Astrocyte of the cerebellum (primary cell): ENCODE measurements around the gene IL31RA.

Source experiments
- DNase-seq: peaks from one replicate; pipeline ENCODE4 v3.0.0-alpha.2; 2011; ENCODE audit warnings: low read depth
- H3K4me3 ChIP-seq: 2 replicates; pipeline ENCODE4 v1.5.1; 2011; ENCODE audit warnings: mild to moderate bottlenecking, low read depth, low read length, moderate library complexity
- in situ Hi-C: cut with HindIII; loops from 2 replicates; pipeline ENCODE4 v1.10.0; 2017; ENCODE audit warnings: low sequenced_read_pairs
- TF ChIP-seq, protein P1 (sequence below): IDR thresholded peaks from 2 replicates; pipeline ENCODE4 v1.5.1; 2012; ENCODE audit warnings: low read length, low read depth, moderate library complexity, mild to moderate bottlenecking; ENCODE audit errors: missing control alignments

IL31RA gene

DNA sequence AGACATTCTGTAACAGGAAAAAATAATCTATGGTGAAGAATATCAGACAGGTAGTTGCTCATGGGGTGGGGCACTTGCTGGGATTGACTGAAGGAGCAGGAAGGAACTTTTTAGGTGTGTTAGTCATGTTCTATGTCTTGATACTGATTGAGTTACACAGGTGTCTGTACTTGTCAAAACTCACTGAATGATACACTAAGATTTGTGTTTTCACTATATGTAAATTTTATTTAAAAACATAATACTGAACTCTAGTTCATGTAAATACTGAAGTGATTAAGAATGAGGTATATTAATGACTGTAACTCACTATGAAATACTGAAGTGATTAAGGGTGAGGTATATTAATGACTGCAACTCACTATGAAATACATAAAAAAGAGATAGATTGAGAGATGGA is 115.1 kb downstream of the IL31RA start:
- no peak overlapping the region for H3K4me3 ChIP-seq
- TF ChIP-seq, protein P1, sequence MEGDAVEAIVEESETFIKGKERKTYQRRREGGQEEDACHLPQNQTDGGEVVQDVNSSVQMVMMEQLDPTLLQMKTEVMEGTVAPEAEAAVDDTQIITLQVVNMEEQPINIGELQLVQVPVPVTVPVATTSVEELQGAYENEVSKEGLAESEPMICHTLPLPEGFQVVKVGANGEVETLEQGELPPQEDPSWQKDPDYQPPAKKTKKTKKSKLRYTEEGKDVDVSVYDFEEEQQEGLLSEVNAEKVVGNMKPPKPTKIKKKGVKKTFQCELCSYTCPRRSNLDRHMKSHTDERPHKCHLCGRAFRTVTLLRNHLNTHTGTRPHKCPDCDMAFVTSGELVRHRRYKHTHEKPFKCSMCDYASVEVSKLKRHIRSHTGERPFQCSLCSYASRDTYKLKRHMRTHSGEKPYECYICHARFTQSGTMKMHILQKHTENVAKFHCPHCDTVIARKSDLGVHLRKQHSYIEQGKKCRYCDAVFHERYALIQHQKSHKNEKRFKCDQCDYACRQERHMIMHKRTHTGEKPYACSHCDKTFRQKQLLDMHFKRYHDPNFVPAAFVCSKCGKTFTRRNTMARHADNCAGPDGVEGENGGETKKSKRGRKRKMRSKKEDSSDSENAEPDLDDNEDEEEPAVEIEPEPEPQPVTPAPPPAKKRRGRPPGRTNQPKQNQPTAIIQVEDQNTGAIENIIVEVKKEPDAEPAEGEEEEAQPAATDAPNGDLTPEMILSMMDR: no peak
- no peak for DNase-seq
- in situ Hi-C loops: no loop called here

DNA sequence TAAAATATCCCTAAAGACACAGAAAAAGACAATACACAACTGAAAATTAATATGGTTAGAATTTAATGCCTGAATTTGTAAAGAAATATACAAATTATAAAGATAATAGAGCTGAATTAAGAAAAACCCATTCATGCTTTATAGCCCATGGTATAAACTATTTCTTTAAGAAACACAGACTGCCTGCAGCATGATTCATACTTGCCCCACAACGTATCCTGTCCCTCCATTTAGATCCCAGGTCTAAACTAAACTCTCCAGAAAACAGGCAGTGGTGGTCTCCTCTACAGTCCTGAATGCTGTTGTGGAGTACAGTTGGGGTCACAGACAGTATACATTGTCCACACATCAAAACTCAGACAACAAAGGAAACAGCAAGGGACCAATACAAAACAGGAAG is 118.8 kb downstream of the IL31RA start:
- H3K4me3 ChIP-seq: no peak overlapping the region
- TF ChIP-seq, protein P1: no peak
- no peak for DNase-seq
- in situ Hi-C loops: no loop called here
